NCI-H2196 (cell line): ENCODE results near the gene AGBL1.
"Not testable (repeated sequence)": the region's sequence is repeated elsewhere in the genome, so short reads cannot be mapped to it uniquely, and the experiment has no call there.

Experiments
- DNase-seq: peaks from one replicate; lab custom pipeline; 2025; ENCODE audit not compliant: unreplicated experiment; lab: John Stamatoyannopoulos, UW

AGBL1 gene

DNA sequence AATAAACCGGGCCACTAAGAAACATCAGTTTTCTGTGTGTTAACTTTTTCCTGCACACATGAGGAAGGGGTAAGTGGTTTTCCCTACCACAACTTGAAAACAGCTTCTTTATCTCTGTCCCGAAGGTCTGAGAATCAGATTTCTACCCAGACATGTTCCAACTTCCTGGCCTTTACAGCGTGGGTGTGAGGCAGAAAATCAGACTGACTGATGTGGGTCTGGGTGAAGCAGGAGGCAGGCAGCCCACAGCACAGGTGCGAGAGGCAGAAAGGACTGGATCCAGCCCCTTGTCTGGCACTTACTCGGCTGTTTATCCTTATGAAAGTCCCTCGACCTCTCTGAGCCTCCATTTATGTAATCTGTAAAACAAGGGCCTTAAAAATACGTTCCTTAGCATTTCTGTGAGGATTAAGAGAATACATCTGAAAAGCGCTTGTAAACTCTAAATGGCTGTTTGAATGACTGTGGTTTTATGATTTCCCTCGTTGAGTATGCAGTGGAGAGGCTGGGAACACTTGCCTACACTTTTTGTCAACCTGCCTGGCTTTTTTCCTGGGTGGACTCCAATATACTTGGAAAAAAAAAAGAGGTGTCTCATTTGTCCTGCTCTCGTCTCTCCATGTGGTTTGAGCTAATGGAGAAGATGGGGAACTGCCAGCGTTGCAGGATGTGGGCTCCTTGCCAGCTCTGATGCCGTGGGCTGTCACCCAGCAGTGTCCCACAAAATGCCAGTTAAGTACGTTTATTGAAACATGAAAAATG is 3.1 kb downstream of the AGBL1 start:
- no peak for DNase-seq

DNA sequence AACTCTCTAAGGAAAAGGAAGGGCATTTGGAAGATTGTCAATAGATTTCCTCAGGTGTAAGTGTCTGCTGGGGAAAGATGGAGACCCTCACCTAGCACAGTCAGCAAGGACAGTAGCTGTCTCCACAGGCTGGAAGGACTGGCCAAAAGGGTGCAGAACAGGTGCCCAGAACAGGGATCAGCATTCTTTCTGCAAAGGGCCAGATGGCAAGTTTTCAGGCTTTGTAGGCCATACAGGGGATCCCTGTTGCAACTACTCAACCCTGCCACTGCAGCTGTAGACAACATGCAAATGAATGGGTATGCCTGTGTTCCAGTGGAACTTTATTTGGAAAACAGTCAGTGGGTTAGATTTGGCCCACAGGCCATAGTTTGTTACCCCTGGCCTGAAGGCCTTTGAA is 8.1 kb downstream of the AGBL1 start:
- DNase-seq, result no peak

DNA sequence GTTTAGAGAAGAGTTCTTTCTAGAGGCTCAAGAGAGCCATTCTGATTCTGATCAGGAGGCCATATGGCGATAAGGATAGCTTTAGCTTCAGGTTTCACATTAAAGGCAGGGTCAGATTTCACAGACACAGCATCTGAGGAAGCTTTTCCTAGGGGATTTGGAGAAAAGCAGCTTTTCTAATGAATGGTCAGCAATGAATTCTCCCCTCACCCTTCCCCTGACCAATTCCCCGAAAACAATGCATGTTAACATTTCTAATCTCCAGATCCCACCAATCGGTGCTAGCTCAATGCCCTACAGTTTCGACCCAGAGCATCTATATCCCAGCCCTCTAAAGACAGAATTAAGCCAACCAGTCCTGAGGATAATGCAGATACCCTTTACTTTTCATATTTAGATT is 9.8 kb downstream of the AGBL1 start:
- DNase-seq, result no peak

DNA sequence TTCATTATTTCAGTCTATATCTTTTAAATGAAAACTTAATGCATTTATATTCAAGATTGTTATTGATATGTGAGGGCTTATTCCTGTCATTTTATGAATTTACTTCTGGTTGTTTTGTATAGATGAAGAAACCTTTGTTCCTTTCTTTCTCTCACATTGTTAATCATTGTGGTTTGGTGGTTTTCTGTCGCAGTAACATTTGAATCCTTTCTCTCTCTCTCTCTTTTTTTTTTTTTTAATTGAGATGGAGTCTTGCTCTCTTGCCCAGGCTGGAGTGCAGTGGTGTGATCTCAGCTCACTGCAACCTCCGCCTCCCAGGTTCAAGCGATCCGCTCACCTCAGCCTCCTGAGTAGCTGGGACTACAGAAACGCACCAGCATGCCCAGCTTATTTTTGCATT is 22.1 kb downstream of the AGBL1 start:
- no peak for DNase-seq

DNA sequence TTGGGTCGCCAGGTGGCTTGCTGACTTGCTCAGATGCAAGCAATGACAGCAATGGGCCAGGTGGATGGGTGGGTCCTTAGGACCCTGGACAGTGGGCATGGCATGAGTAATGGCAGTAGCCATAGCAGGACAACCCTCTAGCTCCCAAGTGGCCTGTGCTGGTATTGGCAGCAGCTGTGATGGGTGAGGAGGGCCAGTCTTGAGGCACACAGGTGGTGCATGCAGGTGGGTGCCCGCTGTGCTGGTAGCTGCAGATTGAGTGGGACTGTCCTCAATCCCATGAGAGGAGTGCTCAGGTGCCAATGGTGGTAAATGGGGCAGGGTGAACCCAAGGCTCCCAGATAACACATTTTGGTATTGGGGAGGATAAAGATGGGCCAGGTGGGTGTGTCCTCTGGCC is 24.2 kb downstream of the AGBL1 start:
- DNase-seq, result no peak

GRCh38 chr15:86106306-86106705 is 26.6 kb downstream of the AGBL1 start:
- no peak for DNase-seq

- DNase-seq, result no peak
These were observed 35.6 kb downstream of the AGBL1 start for GRCh38 chr15:86115145-86115801.

DNA sequence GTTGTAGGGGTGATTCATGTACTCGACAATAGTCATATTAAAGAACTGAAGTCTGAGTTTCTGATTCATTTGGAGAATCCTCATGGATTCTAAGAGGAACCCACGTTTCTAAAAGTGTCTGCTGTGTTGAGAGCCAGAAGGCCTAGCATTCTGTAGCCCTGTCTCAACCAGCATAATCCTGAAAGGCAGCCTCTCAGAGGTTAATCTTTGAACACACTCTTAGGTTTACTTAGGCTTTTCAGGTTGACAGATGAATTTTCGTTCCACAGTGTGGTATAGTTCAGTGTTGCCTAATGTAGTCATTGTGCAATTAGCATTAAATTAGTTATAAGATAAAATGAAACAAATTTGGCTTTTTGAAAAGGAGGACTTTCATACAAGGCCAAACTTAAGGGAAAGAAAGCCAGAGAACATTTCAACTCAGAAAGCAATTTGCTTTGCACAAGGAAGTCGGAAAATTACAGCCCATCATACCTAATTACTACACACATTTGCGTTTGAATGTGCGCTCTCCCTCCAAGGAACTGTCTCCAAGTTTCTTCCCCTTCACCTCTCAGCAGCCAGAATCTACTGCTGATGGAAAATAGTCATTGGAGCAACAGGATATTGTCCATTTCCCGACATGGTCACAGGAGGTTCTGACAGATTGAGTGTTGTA is 42.0 kb downstream of the AGBL1 start:
- no peak for DNase-seq

DNA sequence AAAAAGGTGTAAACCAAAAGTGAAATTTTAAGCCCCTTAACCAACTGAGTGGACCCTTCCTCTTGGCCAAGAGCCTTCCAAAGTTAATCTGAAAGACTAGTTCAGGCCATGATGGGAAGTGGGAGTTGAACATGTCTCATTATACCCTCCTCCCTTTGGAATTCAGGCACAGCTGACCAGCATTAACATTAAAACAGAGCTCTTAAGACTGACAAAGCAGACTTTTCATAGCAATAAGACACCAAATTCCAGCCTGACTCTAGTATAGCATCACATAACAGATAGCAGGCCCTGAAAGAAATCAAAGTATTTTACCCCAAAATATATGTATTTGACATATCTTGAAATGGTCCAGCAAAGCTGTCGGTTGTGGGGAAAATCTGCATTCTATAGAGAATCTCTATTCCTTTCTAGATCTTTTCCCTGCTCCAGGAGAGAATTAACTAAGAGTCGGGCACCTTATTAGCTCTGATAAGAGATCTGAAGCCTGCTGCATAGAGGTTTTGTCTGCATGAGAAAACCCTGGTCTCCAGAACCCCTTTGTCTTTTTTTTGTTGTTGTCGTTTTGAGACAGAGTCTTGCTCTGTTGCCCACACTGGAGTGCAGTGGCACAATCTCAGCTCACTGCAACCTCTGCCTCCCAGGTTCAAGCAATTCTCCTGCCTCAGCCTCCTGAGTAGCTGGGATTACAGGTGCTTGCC is 43.2 kb downstream of the AGBL1 start:
- not testable (repeated sequence) for DNase-seq

GRCh38 chr15:86125775-86126174 is 46.1 kb downstream of the AGBL1 start:
- DNase-seq, result no peak

DNA sequence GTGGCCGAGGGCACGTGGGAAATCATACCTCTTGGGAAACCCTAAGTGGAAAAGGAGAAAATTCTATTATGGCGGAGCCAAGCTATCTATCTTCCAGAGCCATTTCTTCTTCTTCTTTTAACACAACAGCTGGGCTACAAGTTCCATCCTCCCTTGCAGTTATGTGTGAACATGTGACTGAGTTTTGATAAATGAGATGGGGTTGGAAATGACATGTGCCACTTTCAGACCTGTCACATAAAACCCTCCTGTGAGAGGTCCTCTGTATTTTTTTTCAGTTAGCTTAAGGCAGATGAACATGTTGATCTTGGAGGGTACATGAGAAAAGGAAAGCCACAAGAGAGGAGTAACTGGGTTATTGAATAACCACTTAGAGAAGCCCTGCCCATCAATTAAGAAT is 47.9 kb downstream of the AGBL1 start:
- DNase-seq, result no peak

DNA sequence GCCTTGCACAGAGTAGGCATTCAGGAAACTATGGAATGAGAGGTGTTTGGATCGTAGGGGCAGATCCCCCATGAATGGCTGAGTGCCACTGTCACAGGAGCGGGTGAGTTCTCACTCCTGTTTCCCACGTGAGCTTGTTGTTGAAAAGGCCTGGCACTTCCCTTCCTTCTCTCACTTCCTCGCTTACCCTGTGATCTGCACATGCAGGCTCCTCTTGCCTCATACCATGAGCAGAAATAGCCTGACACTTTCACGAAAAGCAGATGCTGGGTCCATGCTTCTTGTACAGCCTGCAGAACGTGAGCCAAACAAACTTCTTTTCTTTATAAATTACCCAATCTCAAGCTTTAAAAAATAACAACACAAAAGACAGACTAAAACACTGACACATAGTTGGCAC is 55.4 kb downstream of the AGBL1 start:
- DNase-seq, result no peak

- DNase-seq, result no peak
These were observed 57.2 kb downstream of the AGBL1 start for GRCh38 chr15:86136861-86137260.

DNA sequence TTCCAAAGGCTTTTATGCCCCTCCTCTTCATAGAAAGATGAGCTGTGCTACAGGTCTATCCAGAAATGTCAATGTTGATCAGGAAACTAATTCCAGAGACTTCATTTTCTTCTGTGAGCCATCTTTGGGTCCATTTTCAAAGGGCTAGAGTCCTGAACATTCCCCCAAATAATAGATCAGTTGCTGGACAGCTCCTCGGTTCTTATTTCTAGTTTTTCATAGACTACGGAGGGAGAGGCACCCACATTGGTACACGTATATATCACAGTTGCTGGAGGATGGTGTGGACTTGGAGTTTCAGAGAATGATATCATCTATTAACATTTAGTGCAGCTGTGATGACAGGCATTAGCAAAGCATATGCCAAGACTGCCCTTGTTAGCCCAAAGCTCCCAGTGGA is 59.1 kb downstream of the AGBL1 start:
- no peak for DNase-seq

GRCh38 chr15:86139828-86140227 is 60.2 kb downstream of the AGBL1 start:
- DNase-seq, result no peak

- DNase-seq, result no peak
These were observed 75.0 kb downstream of the AGBL1 start for GRCh38 chr15:86154705-86155104.

DNA sequence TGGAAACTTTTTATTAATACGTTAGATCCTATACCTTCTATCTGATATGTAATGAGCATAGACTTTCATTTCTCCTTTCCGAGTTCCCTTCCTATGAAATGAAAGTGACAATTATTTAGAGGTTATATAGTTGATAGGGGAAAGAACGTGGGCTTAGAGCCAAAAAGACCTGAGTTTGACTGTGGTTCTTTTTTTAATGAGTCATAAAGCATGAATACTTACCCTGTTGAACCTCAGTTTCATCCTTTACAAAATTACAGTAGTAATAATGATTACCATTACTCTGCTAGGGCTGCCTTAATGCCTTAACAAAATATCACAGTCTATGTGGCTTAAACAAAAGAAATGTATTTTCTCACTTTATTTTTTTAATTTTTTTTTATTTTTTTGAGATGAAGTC is 75.9 kb downstream of the AGBL1 start:
- no peak for DNase-seq

DNA sequence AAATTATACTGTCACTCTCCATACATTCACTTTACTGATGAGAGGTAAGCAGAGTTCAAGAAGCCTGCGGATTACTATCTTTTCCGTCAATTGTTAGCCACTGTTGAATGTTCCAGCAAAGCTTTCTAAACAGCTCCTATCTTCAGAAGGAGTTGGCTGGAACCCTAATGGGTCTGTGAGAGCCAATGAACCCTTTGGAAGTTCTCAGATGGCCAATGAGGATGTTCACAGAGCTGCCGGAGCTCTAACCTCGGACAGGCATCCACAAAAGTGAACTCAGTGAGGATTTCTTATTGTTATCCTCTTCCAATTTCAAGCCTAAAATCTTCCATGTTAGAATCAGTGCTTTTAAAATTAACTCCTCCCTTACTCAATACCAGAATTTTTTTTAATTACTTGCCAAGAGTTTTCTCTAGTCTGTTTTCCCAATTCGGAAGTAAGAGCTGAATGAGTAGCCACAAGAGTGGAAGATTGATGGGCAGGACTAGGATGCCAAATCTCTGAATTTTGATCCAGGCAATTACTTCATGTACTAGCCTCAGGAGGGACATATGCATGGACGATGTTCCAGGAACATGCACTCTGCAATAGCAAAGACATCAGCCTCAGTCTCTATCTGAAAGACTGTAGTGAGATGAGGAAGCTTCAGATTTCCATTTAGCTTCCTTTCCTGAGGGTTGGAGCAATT is 78.1 kb downstream of the AGBL1 start:
- no peak for DNase-seq

DNA sequence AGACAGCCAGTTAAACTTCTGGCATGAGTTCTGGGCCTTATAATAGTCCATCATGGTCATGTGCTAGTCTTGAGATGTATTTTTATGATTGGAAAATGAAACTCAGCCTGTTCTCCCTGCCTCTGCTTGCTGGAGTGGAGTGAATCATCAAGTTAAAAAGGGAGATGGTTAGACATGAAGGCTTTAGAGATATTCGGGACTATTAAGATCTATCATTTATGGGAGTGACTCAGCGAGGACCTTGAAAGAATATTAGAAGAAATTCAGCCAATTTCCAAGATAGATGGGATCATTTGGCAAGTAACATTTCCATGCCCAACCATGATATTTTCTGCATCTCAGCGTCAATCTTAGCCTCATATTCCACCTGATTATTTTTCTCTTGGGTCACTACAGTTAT is 79.8 kb downstream of the AGBL1 start:
- no peak for DNase-seq

DNA sequence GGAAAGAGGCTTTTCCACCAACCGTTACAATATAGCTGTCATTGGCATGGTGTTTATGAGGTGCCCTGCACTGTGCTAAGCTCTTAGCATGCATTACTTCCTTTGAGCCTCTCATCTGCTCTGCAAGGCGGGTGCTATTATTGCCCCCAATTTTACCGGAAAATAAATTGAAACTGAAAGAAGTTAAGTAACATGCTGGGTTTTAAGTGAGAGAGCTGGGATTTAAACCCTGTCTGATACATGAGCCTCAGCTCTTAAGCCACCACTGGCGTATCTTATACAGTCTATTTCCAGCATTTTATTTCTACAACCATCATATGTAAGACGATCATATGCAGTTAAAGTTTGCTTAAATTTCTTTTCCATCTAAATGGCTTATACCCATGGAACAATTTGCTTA is 81.6 kb downstream of the AGBL1 start:
- no peak for DNase-seq

GRCh38 chr15:86162172-86162591 is 82.5 kb downstream of the AGBL1 start:
- no peak for DNase-seq
